Activated CD8-positive, alpha-beta memory T cell treated with anti-CD3 and anti-CD28 coated beads, Interleukin-2, amount 10 ng/mL, durations not matched to agents 7 days and 5 days (primary cell): Measurements from ENCODE around the gene WTAP. TPM values are rescaled to one million over a fixed set of nuclear protein-coding genes. Genes with fewer than 3 reads are reported as not detected.

ENCODE experiments used
- ATAC-seq: fragments of 150-1000 bp; cut with Tn5 transposase; one replicate; pipeline ENCODE4 v1.10.0; 2021; ENCODE audit warnings: moderate library complexity
- CTCF ChIA-PET: fragments of 350-600 bp; sonication (Branson Sonifier 250); formaldehyde crosslinking; loops from one replicate; lab custom pipeline; 2021; ENCODE audit warnings: antibody characterized with exemption; lab: Charles Lee
- DNase-seq: peaks from one replicate; pipeline ENCODE4 v3.0.0-alpha.2; 2020
- H3K27ac Mint-ChIP-seq: one replicate; pipeline ENCODE4 v1.8.0; 2021; ENCODE audit warnings: mild to moderate bottlenecking, mixed read lengths
- H3K27me3 Mint-ChIP-seq: one replicate; pipeline ENCODE4 v1.8.0; 2021; ENCODE audit warnings: mixed read lengths
- H3K36me3 Mint-ChIP-seq: one replicate; pipeline ENCODE4 v1.8.0; 2021; ENCODE audit warnings: mild to moderate bottlenecking, mixed read lengths
- H3K4me1 Mint-ChIP-seq: one replicate; pipeline ENCODE4 v1.8.0; 2021; ENCODE audit warnings: mixed read lengths
- H3K4me3 Mint-ChIP-seq: one replicate; pipeline ENCODE4 v1.8.0; 2021; ENCODE audit warnings: mild to moderate bottlenecking, moderate library complexity, mixed read lengths
- H3K9me3 Mint-ChIP-seq: one replicate; pipeline ENCODE4 v1.8.0; 2022; ENCODE audit warnings: low read depth, mixed read lengths
- total RNA-seq, 2 experiments: library from RNA; stranded (reverse); gene quantifications; one replicate each; pipeline ENCODE4 v1.2.3, GENCODE V29; 2021

The WTAP gene
- total RNA-seq, 2 experiments from 2014 or later: 103 to 128 TPM

- H3K9me3 Mint-ChIP-seq: no peaks in the 10 kb centered on the region
- peaks cover 47% of the 10 kb centered on the region for H3K36me3 Mint-ChIP-seq
- CTCF ChIA-PET: interaction anchor here (0.8 to 2.9 kb wide), 6 partner anchors 10 to 71 kb away, joined by 3 to 10 read pairs (median 4); partner anchors contain the start of genes SOD2 and WTAP
- H3K4me1 Mint-ChIP-seq: peaks cover 42% of the 10 kb centered on the region
- peak within 1 kb of the TSS; percentile 97 for H3K4me3 Mint-ChIP-seq
- ATAC-seq: peak; percentile 98
- DNase-seq: peak; percentile 98
- H3K27me3 Mint-ChIP-seq: no peaks in the 10 kb centered on the region
- peak within 1 kb of the TSS; percentile 97 for H3K27ac Mint-ChIP-seq
Observed at GRCh38 chr6:159761873-159762680, 34.8 kb downstream of the WTAP start, which contains the start of gene ACAT2. TSS of gene ACAT2 (plus strand) at chr6:159762045. CDS start at chr6:159762088, 43 bp downstream.

GRCh38 chr6:159762681-159763293, 35.5 kb downstream of the WTAP start:
- Mint-ChIP-seq H3K9me3 (no peaks in the 10 kb centered on the region), H3K4me3 (peak overlapping the region; percentile 97), H3K36me3 (peaks cover 52% of the 10 kb centered on the region), H3K4me1 (peaks cover 42% of the 10 kb centered on the region), H3K27me3 (no peaks in the 10 kb centered on the region), H3K27ac (peak overlapping the region; percentile 97)
- CTCF ChIA-PET: interaction anchor here (1.6 kb wide), 2 partner anchors 9 to 27 kb away, joined by 3 to 7 read pairs; partner anchors contain the start of genes MRPL18 and TCP1
- peak; percentile 2 for ATAC-seq
- no peak for DNase-seq

GRCh38 chr6:159766906-159767305, 39.6 kb downstream of the WTAP start:
- H3K9me3 Mint-ChIP-seq: peaks cover 2% of the 10 kb centered on the region
- no peak overlapping the region for H3K4me3 Mint-ChIP-seq
- H3K27me3 Mint-ChIP-seq: no peaks in the 10 kb centered on the region
- ATAC-seq (no peak), DNase-seq (no peak)
- CTCF ChIA-PET: no interaction called here
- H3K27ac Mint-ChIP-seq: no peak overlapping the region
- H3K4me1 Mint-ChIP-seq: peaks cover 21% of the 10 kb centered on the region
- peaks cover 73% of the 10 kb centered on the region for H3K36me3 Mint-ChIP-seq

- H3K4me3 Mint-ChIP-seq: no peak overlapping the region
- peaks cover 2% of the 10 kb centered on the region for H3K9me3 Mint-ChIP-seq
- H3K36me3 Mint-ChIP-seq: peaks cover 77% of the 10 kb centered on the region
Observed at GRCh38 chr6:159769470-159769869, 42.2 kb downstream of the WTAP start.

GRCh38 chr6:159772196-159772595, 44.9 kb downstream of the WTAP start:
- Mint-ChIP-seq H3K27me3 (no peaks in the 10 kb centered on the region), H3K27ac (no peak overlapping the region), H3K36me3 (peaks cover 76% of the 10 kb centered on the region), H3K4me3 (no peak overlapping the region), H3K4me1 (peaks cover 2% of the 10 kb centered on the region), H3K9me3 (peaks cover 2% of the 10 kb centered on the region)
- no peak for DNase-seq
- CTCF ChIA-PET: interaction anchor here (0.8 to 1.1 kb wide), 3 partner anchors 10 to 15 kb away, joined by 3 read pairs; partner anchors contain the start of gene ACAT2
- ATAC-seq: no peak

More at GRCh38 chr6:159769470-159769869, 42.2 kb downstream of the WTAP start:
- H3K27ac Mint-ChIP-seq: no peak overlapping the region
- CTCF ChIA-PET: no interaction called here
- H3K27me3 Mint-ChIP-seq: no peaks in the 10 kb centered on the region
- ATAC-seq (no peak), DNase-seq (no peak)
- peaks cover 9% of the 10 kb centered on the region for H3K4me1 Mint-ChIP-seq

- no peak overlapping the region for H3K27ac Mint-ChIP-seq
- H3K9me3 Mint-ChIP-seq: no peaks in the 10 kb centered on the region
- CTCF ChIA-PET: no interaction called here
- no peak for DNase-seq
- ATAC-seq: peak; percentile 12
- H3K36me3 Mint-ChIP-seq: peaks cover 72% of the 10 kb centered on the region
- no peaks in the 10 kb centered on the region for H3K27me3 Mint-ChIP-seq
- peaks cover 9% of the 10 kb centered on the region for H3K4me1 Mint-ChIP-seq
- H3K4me3 Mint-ChIP-seq: no peak overlapping the region
Observed at GRCh38 chr6:159777240-159777904, 50.1 kb downstream of the WTAP start.

- Mint-ChIP-seq H3K27ac (no peak overlapping the region), H3K27me3 (no peaks in the 10 kb centered on the region), H3K4me3 (no peak overlapping the region), H3K9me3 (no peaks in the 10 kb centered on the region), H3K36me3 (peaks cover 75% of the 10 kb centered on the region), H3K4me1 (peaks cover 16% of the 10 kb centered on the region)
- ATAC-seq: no peak
- DNase-seq: no peak
- CTCF ChIA-PET: no interaction called here
Observed at GRCh38 chr6:159778131-159778530, 50.8 kb downstream of the WTAP start.

GRCh38 chr6:159778542-159779103, 51.3 kb downstream of the WTAP start:
- H3K36me3 Mint-ChIP-seq: peaks cover 75% of the 10 kb centered on the region
- H3K27ac Mint-ChIP-seq: no peak overlapping the region
- no peak for ATAC-seq
- DNase-seq: no peak
- no peak overlapping the region for H3K4me3 Mint-ChIP-seq
- peaks cover 19% of the 10 kb centered on the region for H3K4me1 Mint-ChIP-seq
- H3K9me3 Mint-ChIP-seq: no peaks in the 10 kb centered on the region
- CTCF ChIA-PET: no interaction called here
- no peaks in the 10 kb centered on the region for H3K27me3 Mint-ChIP-seq

GRCh38 chr6:159788276-159788675, 61.0 kb downstream of the WTAP start:
- no peaks in the 10 kb centered on the region for H3K27me3 Mint-ChIP-seq

GRCh38 chr6:159788753-159789376, 61.6 kb downstream of the WTAP start:
- CTCF ChIA-PET: interaction anchor here (0.9 to 3.6 kb wide), 9 partner anchors 8 to 97 kb away, joined by 3 to 19 read pairs (median 5); partner anchors contain the start of genes SOD2 and WTAP
- Mint-ChIP-seq H3K4me1 (peaks cover 58% of the 10 kb centered on the region), H3K9me3 (no peaks in the 10 kb centered on the region), H3K27ac (peak overlapping the region; percentile 97), H3K4me3 (peak overlapping the region; percentile 95), H3K27me3 (no peaks in the 10 kb centered on the region), H3K36me3 (peaks cover 60% of the 10 kb centered on the region)
- peak; percentile 0 for ATAC-seq
- DNase-seq: peak; percentile 64

More at GRCh38 chr6:159788276-159788675, 61.0 kb downstream of the WTAP start:
- Mint-ChIP-seq H3K4me3 (peak overlapping the region; percentile 95), H3K4me1 (peaks cover 58% of the 10 kb centered on the region), H3K27ac (peak overlapping the region; percentile 97), H3K9me3 (no peaks in the 10 kb centered on the region), H3K36me3 (peaks cover 62% of the 10 kb centered on the region)
- CTCF ChIA-PET: interaction anchor here (0.9 to 3.6 kb wide), 6 partner anchors 16 to 97 kb away, joined by 3 to 19 read pairs (median 3); partner anchors contain the start of genes SOD2 and WTAP
- peak; percentile 60 for DNase-seq
- ATAC-seq: no peak

GRCh38 chr6:159789377-159790148, 62.3 kb downstream of the WTAP start, which contains the start of gene TCP1:
TSS of gene TCP1 (minus strand) at chr6:159789602. CDS start at chr6:159789468, 134 bp downstream.
- Mint-ChIP-seq H3K4me1 (peaks cover 61% of the 10 kb centered on the region), H3K4me3 (peak within 1 kb of the TSS; percentile 95), H3K36me3 (peaks cover 63% of the 10 kb centered on the region), H3K9me3 (no peaks in the 10 kb centered on the region), H3K27ac (peak within 1 kb of the TSS; percentile 97), H3K27me3 (no peaks in the 10 kb centered on the region)
- DNase-seq (peak; percentile 100), ATAC-seq (peak; percentile 80)
- CTCF ChIA-PET: interaction anchor here (0.9 to 3.6 kb wide), 9 partner anchors 9 to 673 kb away, joined by 3 to 19 read pairs (median 6); partner anchors contain the start of genes SOD2 and WTAP
